Measurements from ENCODE around the gene DLG4.

The DLG4 gene

DNA sequence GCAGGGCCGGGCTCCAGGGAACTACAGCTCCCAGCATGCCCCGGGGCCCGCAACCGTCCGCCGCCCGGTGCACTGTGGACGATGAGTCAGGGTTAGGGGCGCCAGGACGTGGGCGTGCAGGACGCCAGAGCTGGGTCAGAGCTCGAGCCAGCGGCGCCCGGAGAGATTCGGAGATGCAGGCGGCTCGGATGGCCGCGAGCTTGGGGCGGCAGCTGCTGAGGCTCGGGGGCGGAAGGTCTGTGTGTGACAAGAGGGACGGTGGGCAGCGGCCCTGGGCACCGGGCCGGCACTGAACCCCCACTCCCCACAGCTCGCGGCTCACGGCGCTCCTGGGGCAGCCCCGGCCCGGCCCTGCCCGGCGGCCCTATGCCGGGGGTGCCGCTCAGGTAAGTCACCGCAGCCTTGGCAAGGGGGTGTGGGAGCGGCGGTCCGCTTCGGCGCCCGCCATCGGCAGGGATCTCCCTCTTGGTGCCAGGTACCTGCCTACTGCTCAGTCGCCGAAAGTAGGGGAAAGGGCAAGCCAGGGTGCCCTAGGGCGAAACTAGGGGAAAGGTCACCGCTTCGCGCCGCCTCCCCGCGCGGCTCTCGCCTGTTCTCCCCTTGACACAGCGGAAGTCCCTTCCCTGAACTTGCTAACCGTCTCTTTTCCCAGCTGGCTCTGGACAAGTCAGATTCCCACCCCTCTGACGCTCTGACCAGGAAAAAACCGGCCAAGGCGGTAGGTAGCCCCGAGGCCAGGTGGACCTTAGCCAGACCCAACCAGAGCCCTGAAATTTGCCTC, at the start of gene DLG4, which contains the start of gene ACADVL:
TSS of gene DLG4 (minus strand) at position 25 of the 781 bp plus-strand sequence.
TSS of gene ACADVL (plus strand) at position 127 of the 781 bp plus-strand sequence. CDS start at position 174, 47 bp downstream.
- Histone ChIP-seq H3K9ac (ENCODE audit: low read length) (peak within 1 kb of the TSS; percentile 86), H3K4me1 (ENCODE audit: control insufficient read depth, insufficient read depth, low read length) (peaks cover 23% of the 10 kb centered on the region)

DNA sequence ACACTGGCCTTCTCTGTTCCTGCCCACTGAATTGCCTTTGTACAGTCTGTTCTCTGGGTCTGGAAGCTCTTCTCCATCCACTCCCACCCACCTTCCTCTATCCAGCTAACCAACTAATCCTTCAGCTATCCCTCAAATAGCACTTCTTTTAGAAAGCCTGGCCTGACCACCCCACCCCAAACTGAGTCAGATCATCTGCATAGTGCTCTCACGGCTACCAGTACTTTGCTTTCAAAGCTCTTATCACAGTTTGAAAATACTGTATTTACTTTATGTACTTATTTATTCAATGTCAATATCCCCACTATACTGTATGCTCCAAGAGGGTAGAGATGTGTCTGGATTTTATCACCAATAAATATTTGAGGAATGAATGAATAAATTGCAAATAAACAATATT, 47.1 kb upstream of the DLG4 start:
- H3K36me3 ChIP-seq (ENCODE audit: control insufficient read depth, insufficient read depth, low read length) = no peaks in the 10 kb centered on the region
- H3K4me3 ChIP-seq (ENCODE audit: low read length) = no peak overlapping the region
- H3K4me1 ChIP-seq (ENCODE audit: control insufficient read depth, insufficient read depth, low read length) = no peaks in the 10 kb centered on the region
- no peak overlapping the region for H3K9ac ChIP-seq (ENCODE audit: low read length)
- H3K27ac ChIP-seq (ENCODE audit: low read depth, low read length) = no peak overlapping the region
- H3K27me3 ChIP-seq (ENCODE audit: control insufficient read depth, insufficient read depth, low read length) = peaks cover 9% of the 10 kb centered on the region

More for the DNA sequence above, at the start of gene DLG4, which contains the start of gene ACADVL:
- H3K27ac ChIP-seq (ENCODE audit: low read depth, low read length) = peak within 1 kb of the TSS; percentile 93
- H3K4me3 ChIP-seq (ENCODE audit: low read length) = peak within 1 kb of the TSS; percentile 93
- no peaks in the 10 kb centered on the region for H3K27me3 ChIP-seq (ENCODE audit: control insufficient read depth, insufficient read depth, low read length)
- H3K36me3 ChIP-seq (ENCODE audit: control insufficient read depth, insufficient read depth, low read length) = peaks cover 27% of the 10 kb centered on the region

DNA sequence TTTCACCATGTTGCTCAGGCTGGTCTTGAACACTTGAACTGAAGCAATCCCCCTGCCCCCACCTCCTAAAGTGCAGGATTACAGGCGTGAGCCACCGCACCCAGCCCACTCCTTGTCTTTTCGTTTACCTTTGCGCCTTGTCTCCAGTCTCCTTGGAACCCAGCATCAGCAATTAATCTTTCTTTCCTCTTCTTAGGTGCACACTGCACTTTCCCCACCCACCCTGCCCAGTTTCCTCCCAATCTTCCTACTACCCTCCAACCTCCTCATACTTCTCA, 44.1 kb upstream of the DLG4 start:
- no peak overlapping the region for H3K9ac ChIP-seq (ENCODE audit: low read length)
- H3K36me3 ChIP-seq (ENCODE audit: control insufficient read depth, insufficient read depth, low read length) = peaks cover 2% of the 10 kb centered on the region
- H3K4me1 ChIP-seq (ENCODE audit: control insufficient read depth, insufficient read depth, low read length) = no peaks in the 10 kb centered on the region
- H3K4me3 ChIP-seq (ENCODE audit: low read length) = peak overlapping the region; percentile 55
- H3K27me3 ChIP-seq (ENCODE audit: control insufficient read depth, insufficient read depth, low read length) = peaks cover 12% of the 10 kb centered on the region
- H3K27ac ChIP-seq (ENCODE audit: low read depth, low read length) = no peak overlapping the region

DNA sequence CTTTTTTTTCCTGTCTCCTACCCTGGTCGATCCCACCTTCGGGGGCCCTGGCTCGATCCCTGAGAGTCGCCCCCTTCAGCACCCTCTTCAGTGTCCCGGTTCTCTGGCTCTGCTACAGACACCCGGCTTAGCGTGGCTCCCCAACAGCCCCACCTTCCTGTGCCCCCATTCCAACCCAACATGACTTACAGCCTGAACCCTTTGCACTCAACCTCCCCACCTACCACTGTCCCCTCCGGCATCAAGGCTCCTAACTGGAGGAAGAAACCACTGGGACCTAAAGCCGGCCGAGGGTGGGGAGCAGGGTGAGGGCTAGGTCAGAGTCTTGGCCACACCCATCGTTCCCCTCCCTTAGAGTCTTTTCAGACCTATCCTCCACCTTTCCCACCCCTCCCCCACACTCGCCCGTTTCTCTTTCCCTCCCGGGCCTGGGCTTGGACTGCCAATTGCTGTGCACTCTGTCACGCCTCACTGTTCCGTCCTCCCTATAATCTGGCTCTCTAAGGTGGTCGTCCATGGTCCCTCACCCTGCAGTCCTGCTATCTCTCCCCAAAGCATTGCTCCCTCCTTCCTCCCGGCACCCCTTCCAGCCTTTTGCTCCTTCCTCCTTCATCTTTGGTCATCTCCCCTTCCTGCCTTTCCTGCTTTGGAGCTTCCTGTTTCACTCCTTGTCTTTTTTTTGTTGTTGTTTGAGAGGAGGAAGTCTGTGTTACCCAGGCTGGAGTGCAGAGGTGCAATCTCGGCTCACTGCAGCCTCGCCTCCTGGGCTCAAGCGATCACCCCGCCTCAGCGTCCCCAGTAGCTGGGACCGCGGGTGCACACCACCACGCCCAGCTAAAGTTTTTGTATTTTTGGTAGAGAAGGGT, 43.5 kb upstream of the DLG4 start:
- H3K27ac ChIP-seq (ENCODE audit: low read depth, low read length) = no peak overlapping the region
- H3K4me3 ChIP-seq (ENCODE audit: low read length) = peak overlapping the region; percentile 55
- peak overlapping the region; percentile 84 for H3K9ac ChIP-seq (ENCODE audit: low read length)
- no peaks in the 10 kb centered on the region for H3K4me1 ChIP-seq (ENCODE audit: control insufficient read depth, insufficient read depth, low read length)
- H3K36me3 ChIP-seq (ENCODE audit: control insufficient read depth, insufficient read depth, low read length) = peaks cover 5% of the 10 kb centered on the region
- peaks cover 12% of the 10 kb centered on the region for H3K27me3 ChIP-seq (ENCODE audit: control insufficient read depth, insufficient read depth, low read length)

DNA sequence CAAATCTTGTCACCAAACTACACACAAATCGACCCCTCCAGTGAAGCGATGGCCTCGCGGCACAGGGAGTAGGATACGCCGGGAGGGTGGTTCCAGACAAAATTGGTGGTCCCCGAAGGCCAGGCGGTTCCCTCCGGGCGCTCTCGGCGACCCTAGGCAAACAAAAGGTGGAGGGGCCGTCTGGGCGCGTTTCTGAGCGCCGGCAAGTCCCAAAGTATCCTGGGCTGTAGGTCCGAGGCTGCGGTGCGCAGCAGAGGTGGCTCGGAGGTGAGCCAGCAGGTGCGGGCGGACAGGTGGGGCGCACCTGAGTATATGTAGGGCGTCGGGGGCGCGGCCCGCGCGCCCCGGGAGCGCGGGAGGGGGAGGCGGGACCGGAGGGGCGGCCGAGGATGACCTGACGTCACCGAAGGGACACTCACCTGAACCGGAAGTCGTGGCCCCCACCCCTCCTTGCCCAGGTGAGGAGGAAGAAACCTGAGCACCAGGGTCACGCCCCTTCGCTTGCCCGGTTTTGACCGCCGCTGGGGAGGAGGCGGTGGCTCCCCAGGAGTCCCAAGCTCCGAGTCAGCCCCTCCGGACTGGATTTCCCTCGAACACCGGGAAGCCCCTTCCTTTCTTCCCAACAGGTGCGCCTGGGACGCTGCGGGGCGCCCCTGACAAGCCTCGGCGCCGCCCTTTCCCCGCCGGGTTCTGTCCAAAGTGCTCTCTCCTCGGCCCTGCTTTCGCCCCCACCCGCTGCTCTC, 42.7 kb upstream of the DLG4 start, which contains the start of gene CLDN7:
TSS of gene CLDN7 (minus strand) at position 287 of the 743 bp plus-strand sequence. CDS start 435 bp downstream, outside the sequence.
- H3K4me1 ChIP-seq (ENCODE audit: control insufficient read depth, insufficient read depth, low read length) = no peaks in the 10 kb centered on the region
- no peak within 1 kb of the TSS for H3K27ac ChIP-seq (ENCODE audit: low read depth, low read length)
- peaks cover 7% of the 10 kb centered on the region for H3K36me3 ChIP-seq (ENCODE audit: control insufficient read depth, insufficient read depth, low read length)
- H3K9ac ChIP-seq (ENCODE audit: low read length) = peak within 1 kb of the TSS; percentile 84
- H3K4me3 ChIP-seq (ENCODE audit: low read length) = peak within 1 kb of the TSS; percentile 57
- H3K27me3 ChIP-seq (ENCODE audit: control insufficient read depth, insufficient read depth, low read length) = peaks cover 12% of the 10 kb centered on the region

DNA sequence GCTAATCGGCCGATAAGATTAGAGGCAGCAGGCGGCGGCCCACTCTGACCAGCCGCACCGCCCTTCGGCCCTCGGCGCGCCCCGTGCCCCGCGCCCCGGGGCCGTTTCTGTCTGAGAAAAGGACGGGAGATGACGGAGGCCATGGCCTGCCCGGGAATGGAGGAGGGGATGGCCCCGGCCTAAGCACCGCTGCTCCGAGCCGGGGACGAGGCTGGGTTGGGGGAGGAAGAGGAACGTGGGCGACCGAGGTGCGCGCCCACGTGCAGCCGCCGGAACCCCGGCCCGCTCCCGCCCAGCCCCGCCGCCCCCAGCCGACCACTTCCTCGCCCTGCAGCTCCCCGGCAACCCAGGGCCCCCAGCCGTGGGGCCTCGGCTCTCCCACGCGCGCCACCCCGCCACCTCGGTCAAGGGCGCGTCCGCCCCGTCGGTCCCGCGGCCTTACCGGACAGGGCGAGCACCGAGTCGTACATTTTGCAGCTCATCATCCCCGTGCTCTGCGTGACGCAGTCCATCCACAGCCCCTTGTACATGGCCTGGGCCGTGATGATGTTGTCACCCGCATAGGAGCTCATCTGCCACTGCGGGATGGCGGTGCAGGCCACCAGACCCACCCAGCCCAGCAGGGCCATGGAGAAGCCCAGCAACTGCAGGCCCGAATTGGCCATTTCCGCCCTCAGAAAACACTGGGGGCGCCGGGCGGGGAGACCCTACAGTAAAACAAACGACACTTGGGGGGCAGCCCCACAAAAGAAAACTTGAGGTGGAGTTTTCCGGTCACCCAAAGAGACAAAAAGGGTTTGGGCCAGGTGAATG, 41.9 kb upstream of the DLG4 start:
- H3K4me1 ChIP-seq (ENCODE audit: control insufficient read depth, insufficient read depth, low read length) = no peaks in the 10 kb centered on the region
- no peak overlapping the region for H3K27ac ChIP-seq (ENCODE audit: low read depth, low read length)
- H3K4me3 ChIP-seq (ENCODE audit: low read length) = peak overlapping the region; percentile 57
- H3K9ac ChIP-seq (ENCODE audit: low read length) = peak overlapping the region; percentile 73
- H3K36me3 ChIP-seq (ENCODE audit: control insufficient read depth, insufficient read depth, low read length) = peaks cover 14% of the 10 kb centered on the region
- H3K27me3 ChIP-seq (ENCODE audit: control insufficient read depth, insufficient read depth, low read length) = peaks cover 12% of the 10 kb centered on the region

DNA sequence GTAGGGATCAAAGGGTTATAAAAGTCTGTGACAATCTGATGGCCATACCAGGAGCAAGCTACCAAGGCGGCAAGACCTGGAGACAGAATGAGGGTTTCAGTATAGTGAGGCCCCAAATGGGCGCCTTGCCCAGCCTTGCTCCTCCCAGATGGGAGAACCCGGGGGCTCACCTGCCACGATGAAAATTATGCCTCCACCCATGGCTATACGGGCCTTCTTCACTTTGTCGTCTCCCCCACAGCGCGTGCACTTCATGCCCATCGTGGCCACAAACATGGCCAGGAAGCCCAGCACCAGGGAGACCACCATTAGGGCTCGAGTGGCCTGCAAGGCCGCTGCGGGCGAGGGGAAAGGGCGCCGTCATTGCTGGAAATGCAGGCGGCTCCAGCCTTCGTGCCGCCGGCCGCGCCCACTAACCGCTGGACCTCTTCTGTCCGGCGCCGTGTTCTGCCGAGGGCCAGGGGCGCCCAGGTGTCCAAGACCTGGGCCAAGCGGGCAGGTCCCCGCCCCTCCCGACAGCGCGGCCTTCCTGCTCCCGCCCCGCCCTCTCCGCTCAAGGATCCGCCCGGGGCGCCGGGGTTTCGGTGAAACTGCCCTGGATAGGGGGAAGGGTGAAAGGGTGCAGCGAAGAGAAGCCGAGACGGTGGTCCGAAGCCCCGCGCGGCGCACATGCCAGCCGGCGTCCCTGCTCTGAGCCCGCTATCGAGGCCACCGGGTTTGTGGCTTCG, 41.2 kb upstream of the DLG4 start:
- Histone ChIP-seq H3K4me3 (ENCODE audit: low read length) (peak overlapping the region; percentile 57), H3K27me3 (ENCODE audit: control insufficient read depth, insufficient read depth, low read length) (peaks cover 12% of the 10 kb centered on the region), H3K9ac (ENCODE audit: low read length) (peak overlapping the region; percentile 42), H3K4me1 (ENCODE audit: control insufficient read depth, insufficient read depth, low read length) (no peaks in the 10 kb centered on the region), H3K27ac (ENCODE audit: low read depth, low read length) (no peak overlapping the region), H3K36me3 (ENCODE audit: control insufficient read depth, insufficient read depth, low read length) (peaks cover 18% of the 10 kb centered on the region)

DNA sequence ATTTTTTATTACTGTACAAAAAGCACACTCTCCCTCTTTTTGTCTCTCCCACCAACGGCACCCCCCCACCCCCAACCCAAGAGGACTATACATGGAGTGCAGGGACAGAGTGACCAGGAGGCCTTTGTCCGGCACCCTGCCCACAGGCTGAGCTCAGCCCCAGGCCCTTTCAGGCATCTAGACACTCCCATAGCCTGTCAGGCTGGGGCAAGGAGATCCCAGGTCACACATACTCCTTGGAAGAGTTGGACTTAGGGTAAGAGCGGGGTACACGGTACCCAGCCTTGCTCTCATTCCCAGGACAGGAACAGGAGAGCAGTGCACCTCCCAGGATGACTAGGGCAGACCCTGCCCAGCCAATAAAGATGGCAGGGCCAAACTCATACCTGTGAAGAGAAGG, 40.5 kb upstream of the DLG4 start:
- Histone ChIP-seq H3K4me1 (ENCODE audit: control insufficient read depth, insufficient read depth, low read length) (no peaks in the 10 kb centered on the region), H3K36me3 (ENCODE audit: control insufficient read depth, insufficient read depth, low read length) (peaks cover 18% of the 10 kb centered on the region), H3K27ac (ENCODE audit: low read depth, low read length) (no peak overlapping the region), H3K9ac (ENCODE audit: low read length) (peak overlapping the region; percentile 13), H3K4me3 (ENCODE audit: low read length) (peak overlapping the region; percentile 57), H3K27me3 (ENCODE audit: control insufficient read depth, insufficient read depth, low read length) (peaks cover 12% of the 10 kb centered on the region)

DNA sequence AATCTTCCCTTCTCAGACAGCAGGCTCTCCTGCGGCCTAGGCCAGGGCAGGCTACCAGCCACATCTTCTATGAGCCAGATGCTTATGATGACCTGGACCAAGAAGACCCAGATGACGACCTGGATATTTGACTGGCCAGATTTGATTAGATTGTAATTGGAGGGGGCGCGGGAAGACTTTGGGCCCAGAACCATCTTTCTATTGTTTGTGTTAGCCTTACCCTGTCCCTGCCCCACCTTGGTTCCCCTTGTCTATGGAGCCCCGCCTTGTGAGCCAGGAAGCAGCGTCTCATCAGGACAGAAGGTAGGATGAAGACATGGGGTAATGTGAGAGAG, 39.9 kb upstream of the DLG4 start:
- Histone ChIP-seq H3K9ac (ENCODE audit: low read length) (no peak overlapping the region), H3K4me1 (ENCODE audit: control insufficient read depth, insufficient read depth, low read length) (no peaks in the 10 kb centered on the region), H3K4me3 (ENCODE audit: low read length) (no peak overlapping the region), H3K36me3 (ENCODE audit: control insufficient read depth, insufficient read depth, low read length) (peaks cover 19% of the 10 kb centered on the region), H3K27me3 (ENCODE audit: control insufficient read depth, insufficient read depth, low read length) (peaks cover 12% of the 10 kb centered on the region), H3K27ac (ENCODE audit: low read depth, low read length) (no peak overlapping the region)

DNA sequence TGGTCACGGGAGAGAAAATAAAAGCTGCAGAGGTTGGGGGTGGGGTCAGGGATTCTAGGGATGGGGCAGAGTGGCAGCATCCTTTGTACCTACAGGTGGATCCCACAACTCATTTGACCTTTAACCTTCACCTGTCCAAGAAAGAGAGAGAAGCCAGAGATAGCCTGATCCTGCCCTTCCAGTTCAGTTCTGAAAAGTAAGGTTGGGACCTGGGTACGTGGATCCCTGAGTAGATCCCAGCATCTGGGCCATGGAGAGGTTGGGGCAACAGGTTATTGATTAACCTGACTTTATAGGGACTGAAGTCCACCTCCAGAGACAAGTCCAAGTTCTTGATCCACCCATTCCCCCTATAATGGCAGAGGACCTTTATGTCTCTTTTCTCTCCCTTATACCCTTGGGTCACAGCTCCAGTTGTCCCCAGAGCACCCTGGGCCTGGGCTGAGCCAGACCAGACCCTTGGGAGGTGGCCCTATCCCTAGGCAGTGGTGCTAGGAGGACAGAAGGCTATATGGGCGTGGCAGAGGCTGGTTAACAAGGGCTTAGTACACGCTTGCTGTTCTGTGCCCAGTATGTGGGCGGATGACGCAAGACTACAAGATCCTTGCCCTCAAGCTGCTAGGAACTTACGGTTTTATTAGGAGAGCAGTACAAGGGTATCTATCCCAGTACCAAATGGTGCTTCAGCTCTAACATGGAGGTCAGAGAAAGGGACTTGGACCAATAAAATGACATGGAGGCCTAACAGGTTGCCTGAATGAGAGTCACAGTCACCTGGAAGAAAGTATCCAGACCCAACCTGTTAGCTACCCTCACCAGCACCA, 39.3 kb upstream of the DLG4 start:
- Histone ChIP-seq H3K27ac (ENCODE audit: low read depth, low read length) (no peak overlapping the region), H3K27me3 (ENCODE audit: control insufficient read depth, insufficient read depth, low read length) (peaks cover 12% of the 10 kb centered on the region), H3K4me1 (ENCODE audit: control insufficient read depth, insufficient read depth, low read length) (no peaks in the 10 kb centered on the region), H3K9ac (ENCODE audit: low read length) (no peak overlapping the region), H3K36me3 (ENCODE audit: control insufficient read depth, insufficient read depth, low read length) (peaks cover 21% of the 10 kb centered on the region), H3K4me3 (ENCODE audit: low read length) (no peak overlapping the region)

All from rectal smooth muscle tissue (tissue), 1 donor.